ENCODE results near the gene GNB1L. TPM values are rescaled to one million over a fixed set of nuclear protein-coding genes. Genes with fewer than 3 reads are reported as not detected.

GNB1L gene
- total RNA-seq, 1 experiment from 2014 or later = 38.2 TPM

DNA sequence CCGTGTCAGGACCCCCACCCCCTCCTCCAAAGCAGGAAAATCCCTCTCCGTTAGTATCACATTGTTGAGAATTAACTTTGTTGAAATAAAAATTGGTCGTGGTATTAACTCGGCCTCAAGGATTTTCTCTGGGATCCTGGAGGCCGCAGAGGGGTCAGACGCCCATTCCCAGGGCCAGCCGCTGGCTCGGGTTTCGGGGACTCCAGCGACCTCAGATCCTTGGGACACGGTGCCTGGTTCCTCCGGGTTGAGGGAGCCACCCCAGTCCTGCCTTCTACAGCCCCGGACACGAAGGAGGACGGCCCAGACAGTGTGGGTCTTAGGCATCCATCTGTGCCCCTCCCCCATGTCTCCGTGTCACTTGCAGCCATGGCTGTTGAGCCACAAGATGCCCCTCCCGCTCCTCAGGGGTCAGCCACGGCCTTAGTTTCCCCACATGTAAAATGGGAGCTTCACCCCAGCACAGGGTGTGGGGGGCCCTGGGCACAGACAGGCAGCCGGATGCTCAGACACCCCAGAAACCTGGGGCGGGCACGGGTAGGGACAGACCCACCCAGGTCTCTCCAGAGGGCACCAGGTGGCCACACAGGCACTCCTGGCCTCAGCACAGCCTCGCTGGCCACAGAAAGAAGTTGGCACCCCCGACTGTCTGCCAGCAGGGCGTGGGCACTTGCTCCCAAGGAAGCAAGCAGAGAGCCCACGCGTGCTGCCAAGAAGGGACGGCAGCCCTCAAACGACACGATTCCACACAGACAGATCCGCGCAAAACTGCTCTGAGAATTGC is 115.8 kb downstream of the GNB1L start:
- Histone ChIP-seq H3K36me3 (replicated peaks; ENCODE audit: control insufficient read depth, insufficient read depth, low read length) (no peaks in the 10 kb centered on the region), H3K4me3 (ENCODE audit: insufficient read depth, low read depth, low read length) (no peak overlapping the region), H3K27me3 (ENCODE audit: control insufficient read depth, insufficient read depth, low read length) (no peaks in the 10 kb centered on the region)
- no peak for DNase-seq

DNA sequence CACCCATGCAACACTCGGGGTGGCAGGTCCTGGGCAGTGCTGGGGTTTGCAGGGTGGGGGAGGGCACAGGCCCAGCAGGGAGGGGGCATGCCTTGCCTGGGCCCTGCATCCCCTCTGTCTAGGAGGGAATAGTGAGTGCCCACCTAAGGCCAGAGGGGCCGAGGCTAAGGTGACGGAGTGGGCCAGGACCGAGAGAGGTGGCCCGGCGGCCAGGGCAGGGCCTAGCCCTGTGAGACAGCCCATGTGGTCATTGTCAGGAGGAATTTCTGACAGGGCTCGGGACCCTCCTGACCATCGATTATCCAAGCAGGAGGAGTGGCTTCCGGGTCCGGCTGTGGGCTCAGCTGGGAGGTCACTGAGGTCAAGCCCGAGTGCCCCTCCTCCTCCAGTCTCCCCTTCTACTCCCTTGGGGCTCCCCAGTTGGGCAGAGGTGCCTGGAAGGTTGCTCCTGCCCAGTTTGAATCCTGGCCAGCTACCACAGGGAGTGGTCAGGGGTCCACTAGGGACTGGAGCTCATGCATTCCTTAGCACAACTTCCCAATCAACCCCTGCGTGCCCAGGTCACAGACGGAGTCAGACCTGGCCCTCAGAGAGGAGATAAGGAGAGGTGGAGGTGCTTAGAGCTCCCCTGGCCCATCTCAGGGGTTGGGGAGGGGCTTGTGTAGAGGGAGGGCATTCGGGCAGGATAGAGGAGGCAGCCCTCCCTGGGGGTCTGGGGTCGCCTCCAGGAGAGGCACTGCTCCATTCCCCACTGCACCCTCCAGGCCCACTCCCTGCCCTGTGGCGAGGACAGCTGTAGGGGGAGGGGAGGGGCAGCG is 116.6 kb downstream of the GNB1L start:
- no peak for DNase-seq
- no peaks in the 10 kb centered on the region for H3K36me3 ChIP-seq (replicated peaks; ENCODE audit: control insufficient read depth, insufficient read depth, low read length)
- H3K27me3 ChIP-seq (ENCODE audit: control insufficient read depth, insufficient read depth, low read length) = no peaks in the 10 kb centered on the region
- H3K4me3 ChIP-seq (ENCODE audit: insufficient read depth, low read depth, low read length) = no peak overlapping the region

DNA sequence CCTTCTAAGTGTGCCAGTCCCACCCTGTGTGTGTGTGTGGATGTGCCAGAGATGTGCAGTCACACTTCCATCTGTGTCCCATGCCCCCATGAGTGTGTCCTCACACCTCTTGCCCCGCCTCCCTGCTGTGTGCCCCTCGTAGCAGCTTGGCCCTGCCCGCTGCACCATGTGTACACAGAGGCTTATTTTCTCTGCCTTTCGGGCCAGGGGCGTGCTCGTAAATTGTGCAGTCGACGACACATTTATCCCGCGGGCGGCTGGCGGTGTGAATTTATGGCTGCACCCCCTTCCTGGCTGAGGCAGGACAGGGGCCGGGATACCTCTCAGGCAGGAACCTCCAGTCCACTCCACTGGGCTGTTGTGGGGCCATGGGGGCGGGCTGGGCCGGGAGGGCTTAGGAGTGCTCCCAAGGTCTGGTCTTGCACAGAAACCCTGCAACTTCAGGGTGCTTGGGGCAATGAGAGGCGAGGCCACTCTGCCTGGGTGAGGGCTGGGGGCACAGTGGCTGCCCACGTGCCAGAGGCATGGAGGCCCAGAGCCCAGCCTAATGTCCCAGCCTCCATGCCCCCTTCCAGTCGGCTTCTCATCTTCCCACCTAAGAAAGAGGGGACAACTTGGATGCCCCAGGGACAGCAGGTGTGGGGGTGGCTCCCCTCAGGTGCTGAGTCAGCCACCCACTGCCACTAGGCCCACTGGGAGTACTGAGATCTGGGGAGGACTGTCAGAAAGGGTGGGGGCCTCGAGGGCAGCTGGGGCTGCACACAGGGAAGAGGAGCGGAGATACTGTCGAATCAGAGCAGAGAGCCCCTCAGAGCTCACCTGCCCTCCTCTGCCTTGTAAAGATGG is 118.8 kb downstream of the GNB1L start:
- H3K36me3 ChIP-seq (replicated peaks; ENCODE audit: control insufficient read depth, insufficient read depth, low read length) = no peaks in the 10 kb centered on the region
- DNase-seq = no peak
- no peak overlapping the region for H3K4me3 ChIP-seq (ENCODE audit: insufficient read depth, low read depth, low read length)
- H3K27me3 ChIP-seq (ENCODE audit: control insufficient read depth, insufficient read depth, low read length) = no peaks in the 10 kb centered on the region

DNA sequence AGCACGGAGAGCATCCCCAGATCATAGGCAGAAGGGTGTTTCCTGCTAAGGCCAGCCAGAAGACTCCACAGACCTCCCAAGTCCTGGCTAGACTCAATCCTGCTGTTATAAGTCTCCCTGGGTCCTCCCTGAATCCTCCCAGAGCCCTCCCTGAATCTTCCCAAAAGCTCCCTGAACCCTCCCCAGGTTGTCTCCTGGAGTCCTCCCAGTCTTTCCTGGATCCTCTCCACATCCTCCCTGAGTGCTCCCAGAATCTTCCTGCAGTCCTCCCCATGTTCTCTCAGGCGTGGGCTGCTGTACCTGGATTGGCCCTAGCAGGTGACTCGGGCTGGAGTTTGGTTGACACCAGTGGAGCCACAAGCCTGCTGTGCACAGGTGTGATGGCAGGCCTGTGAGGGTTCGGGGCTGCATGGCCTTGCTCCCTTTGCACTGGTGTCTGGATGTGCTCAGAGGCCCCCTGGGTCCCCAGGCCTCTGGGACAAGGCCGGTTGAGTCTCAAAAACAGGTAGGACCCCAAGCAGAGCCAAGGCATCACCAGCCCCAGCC is 119.8 kb downstream of the GNB1L start:
- no peak for DNase-seq
- no peaks in the 10 kb centered on the region for H3K27me3 ChIP-seq (ENCODE audit: control insufficient read depth, insufficient read depth, low read length)
- H3K36me3 ChIP-seq (replicated peaks; ENCODE audit: control insufficient read depth, insufficient read depth, low read length) = no peaks in the 10 kb centered on the region
- H3K4me3 ChIP-seq (ENCODE audit: insufficient read depth, low read depth, low read length) = no peak overlapping the region

DNA sequence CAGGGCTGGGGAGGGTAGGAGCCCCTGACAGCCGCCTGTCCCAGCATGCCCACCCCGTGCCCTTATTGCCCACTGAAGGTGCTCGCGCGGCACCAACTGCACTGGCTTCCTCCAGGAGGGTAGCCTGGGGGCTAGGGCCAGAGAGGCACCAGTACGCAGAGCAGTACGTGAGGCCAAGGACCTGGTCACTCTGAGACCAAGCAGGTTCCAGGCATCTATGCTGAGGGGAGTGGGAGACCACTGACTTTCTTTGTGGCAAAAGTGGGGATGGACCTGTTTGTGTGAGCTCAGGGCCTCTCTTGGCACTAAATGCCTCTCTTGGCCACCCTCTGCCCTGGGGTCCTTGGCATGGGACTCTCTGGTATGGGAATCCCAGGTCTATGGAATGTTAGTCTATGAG is 120.5 kb downstream of the GNB1L start:
- DNase-seq = no peak
- peaks cover 1% of the 10 kb centered on the region; the same call in 1 of the 2 replicates for H3K27me3 ChIP-seq (ENCODE audit: control insufficient read depth, insufficient read depth, low read length)

DNA sequence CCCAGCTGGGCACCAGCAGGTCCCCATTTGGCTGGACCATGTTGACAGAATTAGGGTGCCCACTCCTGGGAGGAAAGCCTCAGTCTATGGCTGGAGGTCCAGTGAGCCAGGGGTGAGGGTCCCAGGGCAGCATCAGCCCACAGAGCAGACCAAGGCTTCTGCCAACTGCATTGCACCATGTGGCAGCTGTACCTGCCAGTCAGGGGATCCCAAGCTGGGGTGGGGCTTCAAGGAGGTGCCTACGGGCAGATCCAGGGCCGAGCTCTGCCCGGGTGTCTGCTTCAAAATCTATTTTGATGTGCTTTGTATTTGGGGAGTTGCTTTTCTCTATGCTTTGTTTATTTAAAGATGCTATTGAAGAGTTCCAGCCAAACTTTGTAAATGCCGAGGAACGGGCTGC is 120.9 kb downstream of the GNB1L start:
- no peak for DNase-seq
- peaks cover 1% of the 10 kb centered on the region; the same call in 1 of the 2 replicates for H3K27me3 ChIP-seq (ENCODE audit: control insufficient read depth, insufficient read depth, low read length)

More for the DNA sequence above, 120.5 kb downstream of the GNB1L start:
- no peak overlapping the region for H3K4me3 ChIP-seq (ENCODE audit: insufficient read depth, low read depth, low read length)
- no peaks in the 10 kb centered on the region for H3K36me3 ChIP-seq (replicated peaks; ENCODE audit: control insufficient read depth, insufficient read depth, low read length)

More for the DNA sequence above, 120.9 kb downstream of the GNB1L start:
- H3K4me3 ChIP-seq (ENCODE audit: insufficient read depth, low read depth, low read length) = no peak overlapping the region
- no peaks in the 10 kb centered on the region for H3K36me3 ChIP-seq (replicated peaks; ENCODE audit: control insufficient read depth, insufficient read depth, low read length)

Other genes with a start within 250 kb of the GNB1L start
- gene SEPTIN5, start 140.4 kb downstream of the GNB1L start, total RNA-seq (2014; rRNA removed; shearing (Covaris generic)) = 28.4 and 36.0 TPM in 2 replicates
- 3.7 and 7.3 TPM in 2 replicates for gene GP1BB, start 131.3 kb downstream of the GNB1L start, total RNA-seq (2014; rRNA removed; shearing (Covaris generic))
- 6.2 and 6.7 TPM in 2 replicates for gene TBX1, start 94.1 kb downstream of the GNB1L start, total RNA-seq (2014; rRNA removed; shearing (Covaris generic))
- gene RTL10, start within 50 bp of the GNB1L start, total RNA-seq (2014; rRNA removed; shearing (Covaris generic)) = 12.3 and 12.7 TPM in 2 replicates
- gene COMT, start 86.9 kb upstream of the GNB1L start, total RNA-seq (2014; rRNA removed; shearing (Covaris generic)) = 1.4 and 1.7 TPM in 2 replicates
- gene TXNRD2, start 86.9 kb upstream of the GNB1L start, total RNA-seq (2014; rRNA removed; shearing (Covaris generic)) = 3.3 and 5.0 TPM in 2 replicates
- gene ARVCF, start 161.9 kb upstream of the GNB1L start, total RNA-seq (2014; rRNA removed; shearing (Covaris generic)) = 35.8 and 40.8 TPM in 2 replicates
- gene TANGO2, start 166.2 kb upstream of the GNB1L start, total RNA-seq (2014; rRNA removed; shearing (Covaris generic)) = 11.3 and 15.7 TPM in 2 replicates
- 23.0 and 37.3 TPM in 2 replicates for gene DGCR8, start 225.4 kb upstream of the GNB1L start, total RNA-seq (2014; rRNA removed; shearing (Covaris generic))